K562 (cell line): ENCODE measurements around the gene LRFN4.

Experiments
- CREB1 ChIP-seq, 2 experiments: sonication (generic) in 1 of 2; formaldehyde crosslinking in 1 of 2; IDR thresholded peaks; 2 replicates each; pipeline versions ENCODE4 v1.6.1 to v1.8.0; 2012 to 2022; ENCODE audit warnings: inconsistent platforms in 1 of 2, mild to moderate bottlenecking in 1 of 2, missing genetic modification reagents in 1 of 2, moderate library complexity in 1 of 2
- CTCF ChIP-seq, 3 experiments: IDR thresholded peaks in 2 of 3; conservative IDR thresholded peaks in 1 of 3; 2 replicates each; pipeline ENCODE4 v1.5.1; 2011 to 2012; ENCODE audit warnings: low read length in 3 of 3, mild to moderate bottlenecking in 3 of 3, control low read depth in 2 of 3, improper control_type of control experiment in 1 of 3, inconsistent platforms in 1 of 3, low read depth in 1 of 3, mixed read lengths in 1 of 3, moderate library complexity in 1 of 3; ENCODE audit not compliant: insufficient read depth in 2 of 3
- DNMT1 ChIP-seq: fragments of 450-650 bp; IDR thresholded peaks from 2 replicates; pipeline ENCODE4 v1.6.1; 2016; ENCODE audit warnings: antibody characterized with exemption, mild to moderate bottlenecking
- EZH2 ChIP-seq: IDR thresholded peaks from 2 replicates; pipeline ENCODE4 v1.6.1; 2012; ENCODE audit warnings: low read depth, mild to moderate bottlenecking, inconsistent platforms, low read length, borderline replicate concordance
- FOXO4 ChIP-seq: fragments of 450-650 bp; formaldehyde crosslinking; IDR thresholded peaks from 2 replicates; pipeline ENCODE4 v1.4.0; 2020; ENCODE audit warnings: mild to moderate bottlenecking, moderate library complexity
- ZZZ3 ChIP-seq: fragments of 450-650 bp; IDR thresholded peaks from 2 replicates; pipeline ENCODE4 v1.6.1; 2016; ENCODE audit warnings: antibody characterized with exemption, mild to moderate bottlenecking, moderate library complexity

- no peak for TF ChIP-seq FOXO4
- no peak for TF ChIP-seq CTCF (IDR thresholded peaks at IDR 0.05 in 2 of 3, conservative IDR thresholded peaks at IDR 0.05 in 1 of 3; ENCODE audit: insufficient read depth in 2 of 3, low read depth in 1 of 3, low read length in 3 of 3)
- no peak for TF ChIP-seq EZH2
- no peak for TF ChIP-seq DNMT1
- TF ChIP-seq CREB1 (IDR thresholded peaks at IDR 0.05) = no peak
- TF ChIP-seq CREB1 (CRISPR knock-in tag; IDR thresholded peaks at IDR 0.05) = no peak
- TF ChIP-seq ZZZ3 = no peak
Measured at GRCh38 chr11:66866511-66866986, 9.7 kb downstream of the LRFN4 start.
